HepG2 (cell line): ENCODE data around the gene RASA3. TPM values are rescaled to one million over a fixed set of nuclear protein-coding genes. Genes with fewer than 3 reads are reported as not detected.

ENCODE experiments used
- ATAC-seq: fragments of 200-7000 bp; cut with Tn5 transposase; 3 replicates; pipeline ENCODE4 v1.9.1; 2020; ENCODE audit warnings: mild to moderate bottlenecking, moderate library complexity
- BruUV-seq: library from RNA; stranded (reverse); fragments of 400-500 nt; replicated peaks from 2 replicates; lab custom pipeline; 2021; lab: Mats Ljungman, UMichigan
- CTCF ChIA-PET: fragments of 300-600 bp; formaldehyde crosslinking; extraction: SDS; loops from one replicate; lab custom pipeline; 2021; ENCODE audit warnings: low total read pairs, inconsistent platforms, low intra/inter-chr PET ratio; lab: Yijun Ruan, JAX
- POLR2A ChIA-PET: fragments of 350-600 bp; sonication (Branson Sonifier 250); formaldehyde crosslinking; loops from one replicate; lab custom pipeline; 2020; ENCODE audit warnings: antibody characterized with exemption, inconsistent platforms; lab: Yijun Ruan, JAX
- DNase-seq: peaks from one replicate; pipeline ENCODE4 v3.0.0-alpha.2; 2015; ENCODE audit warnings: low spot score
- FAIRE-seq: peaks from 3 replicates; lab custom pipeline; 2011; peaks lifted over from hg19 to GRCh38; lab: Jason Lieb, UNC
- H2AFZ ChIP-seq: one replicate; pipeline ENCODE4 v1.6.1; 2011; ENCODE audit warnings: low read length, inconsistent platforms
- H3K27ac ChIP-seq: fragments of 300-600 bp; 3 replicates; pipeline ENCODE4 v1.8.0; 2011; ENCODE audit warnings: mixed run types, mild to moderate bottlenecking, mixed read lengths, low read length, inconsistent platforms; ENCODE audit not compliant: insufficient read depth; ENCODE audit errors: extremely low read length
- H3K27me3 ChIP-seq, 2 experiments: fragments of 200-600 bp in 1 of 2; 2 replicates in 1 of 2; 3 replicates in 1 of 2; pipeline versions ENCODE4 v1.6.0 to v1.8.0; 2011; ENCODE audit warnings: low read length in 2 of 2, mild to moderate bottlenecking in 2 of 2, moderate library complexity in 2 of 2, inconsistent platforms in 1 of 2; ENCODE audit not compliant: insufficient read depth in 2 of 2, control insufficient read depth in 1 of 2
- H3K36me3 ChIP-seq, 2 experiments: fragments of 200-600 bp in 1 of 2; replicated peaks in 1 of 2; 2 replicates in 1 of 2; 3 replicates in 1 of 2; pipeline versions ENCODE4 v1.5.1 to v1.8.0; 2011; ENCODE audit warnings: low read length in 2 of 2, inconsistent platforms in 1 of 2; ENCODE audit not compliant: insufficient read depth in 2 of 2, control insufficient read depth in 1 of 2
- H3K4me1 ChIP-seq: 2 replicates; pipeline ENCODE4 v1.5.1; 2012; ENCODE audit warnings: low read length, inconsistent platforms; ENCODE audit not compliant: insufficient read depth
- H3K4me2 ChIP-seq: 2 replicates; pipeline ENCODE4 v1.6.0; 2011; ENCODE audit warnings: low read depth, low read length, inconsistent platforms
- H3K4me3 ChIP-seq, 3 experiments: fragments of 200-600 bp in 1 of 3; sonication (generic), shearing (Covaris generic) in 1 of 3; replicated peaks in 1 of 3; 2 replicates each; pipeline ENCODE4 v1.5.1; 2011 to 2016; ENCODE audit warnings: low read length in 3 of 3, inconsistent platforms in 2 of 3, low read depth in 2 of 3, mild to moderate bottlenecking in 2 of 3, control low read depth in 1 of 3, mixed read lengths in 1 of 3; ENCODE audit not compliant: insufficient read depth in 1 of 3
- H3K79me2 ChIP-seq: one replicate; pipeline ENCODE4 v1.6.1; 2011; ENCODE audit warnings: low read length, inconsistent platforms; ENCODE audit not compliant: insufficient read depth
- H3K9ac ChIP-seq: 2 replicates; pipeline ENCODE4 v1.6.0; 2011; ENCODE audit warnings: mild to moderate bottlenecking, low read depth, low read length, inconsistent platforms; ENCODE audit not compliant: insufficient read depth
- H3K9me3 ChIP-seq: 2 replicates; pipeline ENCODE4 v1.5.1; 2012; ENCODE audit warnings: mild to moderate bottlenecking, low read length
- H4K20me1 ChIP-seq: 2 replicates; pipeline ENCODE4 v1.6.0; 2011; ENCODE audit warnings: inconsistent platforms, mild to moderate bottlenecking, low read length, moderate library complexity; ENCODE audit not compliant: insufficient read depth
- BRD4 ChIP-seq: sonication (generic); formaldehyde crosslinking; IDR thresholded peaks from 2 replicates; pipeline ENCODE4 v1.4.0; 2020; ENCODE audit warnings: missing genetic modification reagents
- CBX1 ChIP-seq: IDR thresholded peaks from one replicate; pipeline ENCODE4 v1.6.1; 2016; ENCODE audit warnings: antibody characterized with exemption, low read depth
- FOXA3 ChIP-seq: IDR thresholded peaks from 2 replicates; pipeline ENCODE4 v1.6.1; 2016; ENCODE audit warnings: missing genetic modification reagents, missing compliant biosample characterization
- FOXC1 ChIP-seq: sonication (generic); formaldehyde crosslinking; IDR thresholded peaks from 2 replicates; pipeline ENCODE4 v1.8.0; 2022; ENCODE audit warnings: mild to moderate bottlenecking, missing genetic modification reagents, borderline replicate concordance
- FOXJ3 ChIP-seq: sonication (generic); formaldehyde crosslinking; IDR thresholded peaks from 2 replicates; pipeline ENCODE4 v1.4.0; 2020; ENCODE audit warnings: missing genetic modification reagents, mild to moderate bottlenecking, borderline replicate concordance
- MAFG ChIP-seq: sonication (generic); formaldehyde crosslinking; IDR thresholded peaks from 2 replicates; pipeline ENCODE4 v1.5.1; 2020; ENCODE audit warnings: mild to moderate bottlenecking, missing genetic modification reagents
- RBM39 ChIP-seq: fragments of 200-400 bp; formaldehyde crosslinking; IDR thresholded peaks from one replicate; pipeline ENCODE4 v1.6.1; 2018; ENCODE audit warnings: antibody characterized with exemption, mild to moderate bottlenecking, low read depth, low read length; ENCODE audit not compliant: poor library complexity, severe bottlenecking
- ZNF138 ChIP-seq: sonication (generic); formaldehyde crosslinking; IDR thresholded peaks from 2 replicates; pipeline ENCODE4 v1.5.0; 2020; ENCODE audit warnings: mild to moderate bottlenecking, low read depth, missing genetic modification reagents
- ZNF17 ChIP-seq: sonication (generic); formaldehyde crosslinking; IDR thresholded peaks from 2 replicates; pipeline ENCODE4 v1.5.0; 2020; ENCODE audit warnings: mild to moderate bottlenecking, missing genetic modification reagents
- ZNF780A ChIP-seq: sonication (generic); formaldehyde crosslinking; IDR thresholded peaks from 2 replicates; pipeline ENCODE4 v1.8.0; 2022; ENCODE audit warnings: mild to moderate bottlenecking, missing genetic modification reagents, moderate library complexity
- WGBS: methylation state at CpG from one replicate; pipeline ENCODE4 v1.1.6; 2017; ENCODE audit warnings: low lambda C conversion rate; 5-methylcytosine and 5-hydroxymethylcytosine counted together
- in situ Hi-C: cut with HindIII; loops from 2 replicates; pipeline ENCODE4 v1.10.0; 2017; ENCODE audit warnings: low pct_unique_long_range_greater_than_20kb; ENCODE audit not compliant: extremely low pct_ligation_motif_present
- intact Hi-C: fragments of 100-400 bp; cut with micrococcal nuclease; formaldehyde crosslinking; loops from one replicate; pipeline ENCODE4 v1.10.0; 2022; ENCODE audit not compliant: unreplicated experiment
- polyA plus RNA-seq, 8 experiments: library from polyadenylated mRNA; depleted of rRNA in 3 of 8; stranded (reverse) in 7 of 8; unstranded in 1 of 8; fragments of >200 nt; fragmentation: Illumina TruSeq in 4 of 8; extraction: Trizol in 4 of 8; gene quantifications; 2 replicates each; pipeline versions ENCODE4 v1.2.1 to v1.2.3, GENCODE V29; 2011 to 2016; ENCODE audit warnings: low read depth in 4 of 8, missing spikeins in 1 of 8, mixed read lengths in 1 of 8; ENCODE audit not compliant: insufficient read depth in 1 of 8
- total RNA-seq, 5 experiments: library from RNA; depleted of rRNA; stranded (reverse); fragments of >200 nt; fragmentation: Illumina TruSeq; extraction: Trizol; gene quantifications; 2 replicates each; pipeline ENCODE4 v1.2.3, GENCODE V29; 2016; ENCODE audit warnings: low read depth in 1 of 5
- TF ChIP-seq, protein P1 (sequence below): sonication (generic); formaldehyde crosslinking; IDR thresholded peaks from 2 replicates; pipeline ENCODE4 v1.4.0; 2020; ENCODE audit warnings: missing genetic modification reagents, mild to moderate bottlenecking, borderline replicate concordance
- TF ChIP-seq, protein P2 (sequence below): sonication (generic); formaldehyde crosslinking; IDR thresholded peaks from 2 replicates; pipeline ENCODE4 v1.9.0; 2021; ENCODE audit warnings: missing genetic modification reagents, borderline replicate concordance
- TF ChIP-seq, protein P3 (sequence below): sonication (generic); formaldehyde crosslinking; IDR thresholded peaks from 2 replicates; pipeline ENCODE4 v1.4.0; 2020; ENCODE audit warnings: missing genetic modification reagents

The RASA3 gene
- total and polyA plus RNA-seq, 2 of the 13 experiments (the other 11 are each of a cell fraction or from before 2014, with no cell fraction given), result 0.05 TPM; not detected in 1

GRCh38 chr13:114155926-114156883 lies 23.8 kb upstream of the RASA3 start:
- FAIRE-seq, result no peak
- no peak for TF ChIP-seq FOXC1
- TF ChIP-seq, protein P1, sequence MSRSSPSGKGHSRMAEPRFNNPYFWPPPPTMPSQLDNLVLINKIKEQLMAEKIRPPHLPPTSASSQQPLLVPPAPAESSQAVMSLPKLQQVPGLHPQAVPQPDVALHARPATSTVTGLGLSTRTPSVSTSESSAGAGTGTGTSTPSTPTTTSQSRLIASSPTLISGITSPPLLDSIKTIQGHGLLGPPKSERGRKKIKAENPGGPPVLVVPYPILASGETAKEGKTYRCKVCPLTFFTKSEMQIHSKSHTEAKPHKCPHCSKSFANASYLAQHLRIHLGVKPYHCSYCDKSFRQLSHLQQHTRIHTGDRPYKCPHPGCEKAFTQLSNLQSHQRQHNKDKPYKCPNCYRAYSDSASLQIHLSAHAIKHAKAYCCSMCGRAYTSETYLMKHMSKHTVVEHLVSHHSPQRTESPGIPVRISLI (CRISPR knock-in tag), result no peak
- TF ChIP-seq, protein P2, sequence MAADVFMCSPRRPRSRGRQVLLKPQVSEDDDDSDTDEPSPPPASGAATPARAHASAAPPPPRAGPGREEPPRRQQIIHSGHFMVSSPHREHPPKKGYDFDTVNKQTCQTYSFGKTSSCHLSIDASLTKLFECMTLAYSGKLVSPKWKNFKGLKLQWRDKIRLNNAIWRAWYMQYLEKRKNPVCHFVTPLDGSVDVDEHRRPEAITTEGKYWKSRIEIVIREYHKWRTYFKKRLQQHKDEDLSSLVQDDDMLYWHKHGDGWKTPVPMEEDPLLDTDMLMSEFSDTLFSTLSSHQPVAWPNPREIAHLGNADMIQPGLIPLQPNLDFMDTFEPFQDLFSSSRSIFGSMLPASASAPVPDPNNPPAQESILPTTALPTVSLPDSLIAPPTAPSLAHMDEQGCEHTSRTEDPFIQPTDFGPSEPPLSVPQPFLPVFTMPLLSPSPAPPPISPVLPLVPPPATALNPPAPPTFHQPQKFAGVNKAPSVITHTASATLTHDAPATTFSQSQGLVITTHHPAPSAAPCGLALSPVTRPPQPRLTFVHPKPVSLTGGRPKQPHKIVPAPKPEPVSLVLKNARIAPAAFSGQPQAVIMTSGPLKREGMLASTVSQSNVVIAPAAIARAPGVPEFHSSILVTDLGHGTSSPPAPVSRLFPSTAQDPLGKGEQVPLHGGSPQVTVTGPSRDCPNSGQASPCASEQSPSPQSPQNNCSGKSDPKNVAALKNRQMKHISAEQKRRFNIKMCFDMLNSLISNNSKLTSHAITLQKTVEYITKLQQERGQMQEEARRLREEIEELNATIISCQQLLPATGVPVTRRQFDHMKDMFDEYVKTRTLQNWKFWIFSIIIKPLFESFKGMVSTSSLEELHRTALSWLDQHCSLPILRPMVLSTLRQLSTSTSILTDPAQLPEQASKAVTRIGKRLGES (CRISPR knock-in tag), result no peak
- TF ChIP-seq, protein P3, sequence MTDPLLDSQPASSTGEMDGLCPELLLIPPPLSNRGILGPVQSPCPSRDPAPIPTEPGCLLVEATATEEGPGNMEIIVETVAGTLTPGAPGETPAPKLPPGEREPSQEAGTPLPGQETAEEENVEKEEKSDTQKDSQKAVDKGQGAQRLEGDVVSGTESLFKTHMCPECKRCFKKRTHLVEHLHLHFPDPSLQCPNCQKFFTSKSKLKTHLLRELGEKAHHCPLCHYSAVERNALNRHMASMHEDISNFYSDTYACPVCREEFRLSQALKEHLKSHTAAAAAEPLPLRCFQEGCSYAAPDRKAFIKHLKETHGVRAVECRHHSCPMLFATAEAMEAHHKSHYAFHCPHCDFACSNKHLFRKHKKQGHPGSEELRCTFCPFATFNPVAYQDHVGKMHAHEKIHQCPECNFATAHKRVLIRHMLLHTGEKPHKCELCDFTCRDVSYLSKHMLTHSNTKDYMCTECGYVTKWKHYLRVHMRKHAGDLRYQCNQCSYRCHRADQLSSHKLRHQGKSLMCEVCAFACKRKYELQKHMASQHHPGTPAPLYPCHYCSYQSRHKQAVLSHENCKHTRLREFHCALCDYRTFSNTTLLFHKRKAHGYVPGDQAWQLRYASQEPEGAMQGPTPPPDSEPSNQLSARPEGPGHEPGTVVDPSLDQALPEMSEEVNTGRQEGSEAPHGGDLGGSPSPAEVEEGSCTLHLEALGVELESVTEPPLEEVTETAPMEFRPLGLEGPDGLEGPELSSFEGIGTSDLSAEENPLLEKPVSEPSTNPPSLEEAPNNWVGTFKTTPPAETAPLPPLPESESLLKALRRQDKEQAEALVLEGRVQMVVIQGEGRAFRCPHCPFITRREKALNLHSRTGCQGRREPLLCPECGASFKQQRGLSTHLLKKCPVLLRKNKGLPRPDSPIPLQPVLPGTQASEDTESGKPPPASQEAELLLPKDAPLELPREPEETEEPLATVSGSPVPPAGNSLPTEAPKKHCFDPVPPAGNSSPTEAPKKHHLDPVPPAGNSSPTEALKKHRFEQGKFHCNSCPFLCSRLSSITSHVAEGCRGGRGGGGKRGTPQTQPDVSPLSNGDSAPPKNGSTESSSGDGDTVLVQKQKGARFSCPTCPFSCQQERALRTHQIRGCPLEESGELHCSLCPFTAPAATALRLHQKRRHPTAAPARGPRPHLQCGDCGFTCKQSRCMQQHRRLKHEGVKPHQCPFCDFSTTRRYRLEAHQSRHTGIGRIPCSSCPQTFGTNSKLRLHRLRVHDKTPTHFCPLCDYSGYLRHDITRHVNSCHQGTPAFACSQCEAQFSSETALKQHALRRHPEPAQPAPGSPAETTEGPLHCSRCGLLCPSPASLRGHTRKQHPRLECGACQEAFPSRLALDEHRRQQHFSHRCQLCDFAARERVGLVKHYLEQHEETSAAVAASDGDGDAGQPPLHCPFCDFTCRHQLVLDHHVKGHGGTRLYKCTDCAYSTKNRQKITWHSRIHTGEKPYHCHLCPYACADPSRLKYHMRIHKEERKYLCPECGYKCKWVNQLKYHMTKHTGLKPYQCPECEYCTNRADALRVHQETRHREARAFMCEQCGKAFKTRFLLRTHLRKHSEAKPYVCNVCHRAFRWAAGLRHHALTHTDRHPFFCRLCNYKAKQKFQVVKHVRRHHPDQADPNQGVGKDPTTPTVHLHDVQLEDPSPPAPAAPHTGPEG (CRISPR knock-in tag), result no peak
- no peak for TF ChIP-seq BRD4 (CRISPR knock-in tag)
- no peak for TF ChIP-seq ZNF17 (CRISPR knock-in tag)
- TF ChIP-seq FOXJ3 (CRISPR knock-in tag), result no peak
- TF ChIP-seq MAFG (CRISPR knock-in tag), result no peak
- TF ChIP-seq ZNF780A (CRISPR knock-in tag), result no peak
- no peak for TF ChIP-seq CBX1
- no peak for TF ChIP-seq RBM39
- TF ChIP-seq ZNF138 (CRISPR knock-in tag), result no peak
- no peak for TF ChIP-seq FOXA3

More at GRCh38 chr13:114155926-114156883, 23.8 kb upstream of the RASA3 start:
- Histone ChIP-seq H3K4me3 (no peak overlapping the region), H3K4me2 (no peak overlapping the region), H3K9me3 (no peaks in the 10 kb centered on the region), H3K79me2 (no peaks in the 10 kb centered on the region), H3K9ac (no peak overlapping the region), H3K4me1 (no peaks in the 10 kb centered on the region), H3K27ac (no peak overlapping the region), H2AFZ (no peak overlapping the region), H3K36me3 (no peaks in the 10 kb centered on the region), H4K20me1 (no peaks in the 10 kb centered on the region), H3K27me3 (peaks cover 2 to 13% of the 10 kb centered on the region in 2 experiments; a peak in 2 of 5 replicates)
- 29% methylated on average over 16 of the region's 19 CpGs for WGBS
- intact Hi-C loops (no loop called here), in situ Hi-C loops (no loop called here)
- BruUV-seq, result no TSS peak
- no peak for DNase-seq
- ATAC-seq, result no peak
- ChIA-PET POLR2A (no interaction called here), CTCF (no interaction called here)
